OCI-LY1 (cell line): Measurements from ENCODE around the gene AK4.
A peak's percentile ranks its signal among the peaks of the same experiment; 100 is the strongest.

Experiments
- H2AFZ ChIP-seq: fragments of 200-600 bp; sonication (generic), shearing (Covaris generic); 2 replicates; pipeline ENCODE4 v1.6.0; 2014; ENCODE audit warnings: antibody characterized with exemption, mild to moderate bottlenecking, low read length
- H3F3A ChIP-seq: fragments of 200-600 bp; sonication (generic), shearing (Covaris generic); 2 replicates; pipeline ENCODE4 v1.6.0; 2014; ENCODE audit warnings: mild to moderate bottlenecking, antibody characterized with exemption, low read length, moderate library complexity; ENCODE audit not compliant: insufficient read depth
- H3K27ac ChIP-seq: fragments of 200-600 bp; sonication (generic); 2 replicates; pipeline ENCODE4 v1.5.1; 2014; ENCODE audit warnings: low read length, mixed run types, mild to moderate bottlenecking, low read depth; ENCODE audit not compliant: poor library complexity, severe bottlenecking
- H3K27me3 ChIP-seq: fragments of 200-600 bp; sonication (generic); 2 replicates; pipeline ENCODE4 v1.6.0; 2014; ENCODE audit warnings: antibody characterized with exemption, mild to moderate bottlenecking, low read length, moderate library complexity; ENCODE audit not compliant: insufficient read depth
- H3K36me3 ChIP-seq: fragments of 200-600 bp; sonication (generic); 2 replicates; pipeline ENCODE4 v1.6.1; 2014; ENCODE audit warnings: mild to moderate bottlenecking, antibody characterized with exemption, low read length, moderate library complexity, mixed read lengths; ENCODE audit not compliant: insufficient read depth
- H3K4me1 ChIP-seq: fragments of 200-600 bp; sonication (generic); 2 replicates; pipeline ENCODE4 v1.5.1; 2014; ENCODE audit warnings: mild to moderate bottlenecking, low read length, moderate library complexity; ENCODE audit not compliant: insufficient read depth, severe bottlenecking
- H3K4me2 ChIP-seq: fragments of 200-600 bp; sonication (generic), shearing (Covaris generic); 2 replicates; pipeline ENCODE4 v1.6.1; 2014; ENCODE audit warnings: low read length
- H3K4me3 ChIP-seq: fragments of 200-600 bp; sonication (generic); 2 replicates; pipeline ENCODE4 v1.5.1; 2014; ENCODE audit warnings: low read length, low read depth, mild to moderate bottlenecking, mixed read lengths; ENCODE audit not compliant: poor library complexity, severe bottlenecking
- H3K79me2 ChIP-seq: fragments of 200-600 bp; shearing (Covaris generic); 2 replicates; pipeline ENCODE4 v1.6.1; 2016; ENCODE audit warnings: mixed run types, low read length, mixed read lengths; ENCODE audit not compliant: insufficient read depth
- H3K9ac ChIP-seq: fragments of 200-600 bp; sonication (generic), shearing (Covaris generic); 2 replicates; pipeline ENCODE4 v1.6.1; 2014; ENCODE audit warnings: mild to moderate bottlenecking, low read length, mixed read lengths
- H3K9me2 ChIP-seq: fragments of 200-600 bp; sonication (generic), shearing (Covaris generic); 2 replicates; pipeline ENCODE4 v1.6.1; 2014; ENCODE audit warnings: low read depth, mild to moderate bottlenecking, low read length, mixed read lengths
- H3K9me3 ChIP-seq: fragments of 200-600 bp; shearing (Covaris generic); 2 replicates; pipeline ENCODE4 v1.6.1; 2014; ENCODE audit warnings: low read length, mixed read lengths
- H4K20me1 ChIP-seq: fragments of 200-600 bp; sonication (generic), shearing (Covaris generic); 2 replicates; pipeline ENCODE4 v1.6.0; 2016; ENCODE audit warnings: mild to moderate bottlenecking, low read length; ENCODE audit not compliant: insufficient read depth
- EZH2 ChIP-seq: fragments of 200-600 bp; sonication (generic), shearing (Covaris generic); IDR thresholded peaks from 2 replicates; pipeline ENCODE4 v1.8.0; 2017; ENCODE audit warnings: borderline replicate concordance, mixed run types, mild to moderate bottlenecking, antibody characterized with exemption, low read length, moderate library complexity, mixed read lengths
- TF ChIP-seq, protein P1 (sequence below): fragments of 200-600 bp; sonication (generic), shearing (Covaris generic); IDR thresholded peaks from 2 replicates; pipeline ENCODE4 v1.5.1; 2017; ENCODE audit warnings: mild to moderate bottlenecking, antibody characterized with exemption, low read length, moderate library complexity, mixed read lengths

The AK4 gene

DNA sequence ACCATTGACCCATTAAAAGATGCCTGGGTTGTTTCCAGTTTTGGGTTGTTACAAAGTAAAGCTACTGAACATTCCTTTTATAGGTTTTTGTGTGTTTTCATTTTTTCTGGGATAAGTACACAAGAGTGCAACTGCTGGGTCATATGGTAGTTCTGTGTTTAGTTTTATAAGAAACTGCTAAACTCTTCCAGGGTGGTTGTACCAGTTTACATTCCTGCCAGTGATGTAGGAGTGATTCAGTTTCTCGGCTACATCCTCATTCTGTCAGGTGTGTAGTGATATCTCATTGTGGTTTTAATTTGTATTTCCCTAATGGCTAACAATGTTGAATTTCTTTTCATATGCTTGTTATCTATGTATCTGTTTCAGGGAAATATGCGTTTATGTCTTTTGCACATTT, 102.8 kb downstream of the AK4 start:
- H3K27ac ChIP-seq = no peak overlapping the region
- no peaks in the 10 kb centered on the region for H3K9me3 ChIP-seq
- H3F3A ChIP-seq = no peaks in the 10 kb centered on the region
- no peak overlapping the region for H2AFZ ChIP-seq
- no peak for TF ChIP-seq EZH2
- TF ChIP-seq, protein P1, sequence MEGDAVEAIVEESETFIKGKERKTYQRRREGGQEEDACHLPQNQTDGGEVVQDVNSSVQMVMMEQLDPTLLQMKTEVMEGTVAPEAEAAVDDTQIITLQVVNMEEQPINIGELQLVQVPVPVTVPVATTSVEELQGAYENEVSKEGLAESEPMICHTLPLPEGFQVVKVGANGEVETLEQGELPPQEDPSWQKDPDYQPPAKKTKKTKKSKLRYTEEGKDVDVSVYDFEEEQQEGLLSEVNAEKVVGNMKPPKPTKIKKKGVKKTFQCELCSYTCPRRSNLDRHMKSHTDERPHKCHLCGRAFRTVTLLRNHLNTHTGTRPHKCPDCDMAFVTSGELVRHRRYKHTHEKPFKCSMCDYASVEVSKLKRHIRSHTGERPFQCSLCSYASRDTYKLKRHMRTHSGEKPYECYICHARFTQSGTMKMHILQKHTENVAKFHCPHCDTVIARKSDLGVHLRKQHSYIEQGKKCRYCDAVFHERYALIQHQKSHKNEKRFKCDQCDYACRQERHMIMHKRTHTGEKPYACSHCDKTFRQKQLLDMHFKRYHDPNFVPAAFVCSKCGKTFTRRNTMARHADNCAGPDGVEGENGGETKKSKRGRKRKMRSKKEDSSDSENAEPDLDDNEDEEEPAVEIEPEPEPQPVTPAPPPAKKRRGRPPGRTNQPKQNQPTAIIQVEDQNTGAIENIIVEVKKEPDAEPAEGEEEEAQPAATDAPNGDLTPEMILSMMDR = no peak
- no peaks in the 10 kb centered on the region for H4K20me1 ChIP-seq
- H3K4me2 ChIP-seq = no peak overlapping the region
- H3K4me3 ChIP-seq = no peak overlapping the region
- no peaks in the 10 kb centered on the region for H3K9me2 ChIP-seq
- H3K36me3 ChIP-seq = no peaks in the 10 kb centered on the region
- no peaks in the 10 kb centered on the region for H3K79me2 ChIP-seq
- H3K4me1 ChIP-seq = peaks cover 19% of the 10 kb centered on the region
- no peak overlapping the region for H3K9ac ChIP-seq
- no peaks in the 10 kb centered on the region for H3K27me3 ChIP-seq

DNA sequence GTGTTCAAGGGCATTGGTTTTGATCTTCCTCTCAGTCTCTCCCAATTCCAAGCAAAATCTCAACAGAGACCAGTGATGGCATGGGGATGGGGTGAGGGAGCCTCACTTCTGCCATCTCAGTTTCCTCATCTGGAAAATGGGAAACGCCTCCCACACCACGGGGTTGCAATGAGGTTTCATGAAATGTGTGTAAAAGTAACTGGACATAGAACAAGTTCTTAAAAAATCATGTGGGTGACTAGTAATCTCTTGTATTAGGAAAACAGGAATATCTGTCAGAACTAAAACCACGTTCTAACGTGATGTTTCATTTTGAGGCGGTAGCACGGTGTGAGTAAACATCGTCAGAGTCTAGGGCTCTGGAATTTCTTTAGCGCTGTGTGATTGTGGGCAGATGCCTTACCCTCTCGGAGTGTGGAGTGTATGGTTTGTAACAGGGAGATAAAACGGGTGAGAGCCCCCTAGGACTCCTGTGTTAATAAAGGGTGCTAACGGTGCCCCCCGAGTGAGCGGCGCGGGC, 105.9 kb downstream of the AK4 start:
- TF ChIP-seq EZH2 = no peak
- TF ChIP-seq, protein P1 = no peak
- Histone ChIP-seq H3K9ac (peak overlapping the region; percentile 76), H4K20me1 (no peaks in the 10 kb centered on the region), H3K4me1 (peaks cover 21% of the 10 kb centered on the region), H3K79me2 (no peaks in the 10 kb centered on the region), H3K4me2 (peak overlapping the region; percentile 90), H3K36me3 (no peaks in the 10 kb centered on the region), H3K27me3 (no peaks in the 10 kb centered on the region), H3K9me2 (no peaks in the 10 kb centered on the region), H3K4me3 (peak overlapping the region; percentile 80), H3K27ac (no peak overlapping the region), H2AFZ (peak overlapping the region; percentile 99), H3F3A (no peaks in the 10 kb centered on the region), H3K9me3 (no peaks in the 10 kb centered on the region)

DNA sequence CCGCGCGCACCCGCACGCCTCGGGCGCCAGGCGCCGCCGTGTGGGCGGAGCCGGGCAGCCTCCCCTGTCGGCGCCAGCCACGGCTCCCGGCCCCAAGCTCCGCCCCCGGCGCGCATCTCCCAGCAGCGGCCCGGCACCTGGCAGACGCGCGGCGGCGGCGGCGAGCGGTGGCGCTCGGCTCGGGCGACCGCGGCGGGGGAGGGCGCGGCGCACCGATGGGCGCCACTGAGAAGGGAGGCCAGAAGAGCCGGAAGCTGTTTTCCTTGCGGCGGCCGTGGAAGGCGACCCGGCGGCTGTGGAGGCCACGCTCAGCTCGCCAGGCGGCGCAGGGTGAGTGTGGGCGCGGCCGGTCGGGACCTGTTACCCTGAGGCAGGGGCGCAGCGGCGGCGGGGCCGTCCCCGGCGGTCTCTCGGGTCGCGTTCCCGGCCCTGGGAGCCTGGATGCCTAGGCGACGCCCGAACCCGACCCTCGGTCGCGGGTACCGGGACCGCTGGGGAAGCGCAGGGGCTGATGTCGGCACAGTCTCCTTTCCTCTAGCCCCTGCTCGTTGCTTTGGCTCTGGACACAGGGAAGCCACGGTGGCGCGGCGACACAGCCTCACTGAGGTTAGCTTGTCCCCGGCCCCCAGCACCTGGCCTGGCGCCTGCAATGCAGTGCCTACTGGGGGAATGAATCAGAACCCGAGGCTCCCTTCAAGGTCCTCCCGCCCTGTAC, 106.5 kb downstream of the AK4 start:
- Histone ChIP-seq H4K20me1 (no peaks in the 10 kb centered on the region), H3K9me2 (no peaks in the 10 kb centered on the region), H3K36me3 (no peaks in the 10 kb centered on the region), H3K4me2 (peak overlapping the region; percentile 90), H3F3A (no peaks in the 10 kb centered on the region), H3K79me2 (no peaks in the 10 kb centered on the region), H3K27me3 (no peaks in the 10 kb centered on the region), H3K9me3 (no peaks in the 10 kb centered on the region), H3K4me3 (peak overlapping the region; percentile 80), H3K9ac (peak overlapping the region; percentile 76), H3K4me1 (peaks cover 21% of the 10 kb centered on the region), H2AFZ (no peak overlapping the region), H3K27ac (no peak overlapping the region)
- no peak for TF ChIP-seq EZH2
- TF ChIP-seq, protein P1 = no peak; the same call in 1 of the 2 replicates
